GM21367 (cell line): Measurements from ENCODE around the gene IRX3.
"Not testable (repeated sequence)": the region's sequence is repeated elsewhere in the genome, so short reads cannot be mapped to it uniquely, and the experiment has no call there.

Experiments
- ATAC-seq: cut with Tn5 transposase; IDR thresholded peaks from one replicate; pipeline ENCODE4 v1.9.1; 2021; ENCODE audit not compliant: unreplicated experiment

Gene IRX3

DNA sequence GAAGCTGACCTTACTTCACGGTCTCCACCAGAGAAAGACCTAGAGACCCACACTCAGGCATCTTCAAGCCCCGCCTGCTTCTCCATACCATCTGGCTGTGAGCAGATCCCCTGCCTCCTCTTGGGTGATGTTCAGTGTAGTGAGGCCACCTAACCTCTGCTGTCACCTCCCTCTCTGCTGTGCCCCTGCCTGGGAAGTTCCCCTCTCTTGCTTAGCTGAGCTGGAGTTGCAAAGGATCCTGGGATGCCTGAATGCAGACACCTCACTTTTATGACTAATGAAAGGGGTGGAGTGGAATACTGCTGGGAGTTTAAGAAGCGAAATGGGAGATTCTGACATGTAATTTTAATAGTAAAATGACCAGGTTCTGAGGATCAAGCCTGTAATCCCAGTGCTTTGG is 5.8 kb downstream of the IRX3 start:
- no peak for ATAC-seq

GRCh38 chr16:54277845-54278703 is 8.5 kb downstream of the IRX3 start:
- no peak for ATAC-seq

- no peak for ATAC-seq
Observed at GRCh38 chr16:54275956-54276355, 10.6 kb downstream of the IRX3 start.

GRCh38 chr16:54273566-54273965 is 13.0 kb downstream of the IRX3 start:
- no peak for ATAC-seq

DNA sequence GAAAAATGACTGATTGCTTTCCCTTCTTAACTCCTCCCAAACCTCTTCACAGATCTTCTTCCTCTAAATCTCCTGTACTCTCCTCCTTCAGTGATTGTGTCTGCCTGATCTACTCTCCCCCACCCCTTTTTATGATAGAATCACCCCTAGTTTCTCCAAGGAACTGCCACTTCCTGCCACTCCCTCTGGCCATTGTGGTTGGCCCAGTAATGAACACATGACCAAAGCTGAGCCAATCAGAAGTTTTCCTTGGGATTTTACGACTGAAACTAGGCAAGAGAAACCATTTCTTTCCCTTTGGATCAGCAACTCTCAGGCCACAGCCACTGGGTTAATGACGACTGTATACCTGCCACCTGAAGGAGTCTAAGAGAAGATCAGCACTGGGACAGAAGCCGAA is 15.9 kb downstream of the IRX3 start:
- ATAC-seq: no peak

GRCh38 chr16:54269461-54269860 is 17.1 kb downstream of the IRX3 start:
- no peak for ATAC-seq

GRCh38 chr16:54268766-54269165 is 17.8 kb downstream of the IRX3 start:
- ATAC-seq: no peak

GRCh38 chr16:54268340-54268739 is 18.2 kb downstream of the IRX3 start:
- no peak for ATAC-seq

GRCh38 chr16:54266363-54266955 is 20.1 kb downstream of the IRX3 start:
- ATAC-seq: no peak

GRCh38 chr16:54265575-54266107 is 20.9 kb downstream of the IRX3 start:
- no peak for ATAC-seq

DNA sequence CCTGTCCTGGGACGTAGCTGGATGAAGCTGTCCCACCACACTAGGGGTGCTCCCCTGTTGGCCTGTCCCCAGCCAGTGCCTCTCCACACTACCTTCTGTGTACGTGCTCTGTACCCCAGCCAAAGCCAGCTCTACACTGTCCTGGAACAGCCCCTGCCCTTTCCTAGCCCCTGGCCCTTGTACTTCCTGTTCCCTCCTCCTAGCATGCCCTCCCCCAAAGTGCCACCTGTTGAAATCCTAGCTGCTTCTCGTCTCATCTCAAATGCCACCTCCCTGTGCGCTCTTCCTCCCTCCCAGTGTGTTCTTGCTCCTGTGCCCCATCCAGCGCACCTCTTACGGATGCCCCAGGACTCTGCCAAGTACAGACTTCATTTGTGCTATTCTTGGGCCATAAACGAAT is 33.5 kb downstream of the IRX3 start:
- ATAC-seq: no peak

DNA sequence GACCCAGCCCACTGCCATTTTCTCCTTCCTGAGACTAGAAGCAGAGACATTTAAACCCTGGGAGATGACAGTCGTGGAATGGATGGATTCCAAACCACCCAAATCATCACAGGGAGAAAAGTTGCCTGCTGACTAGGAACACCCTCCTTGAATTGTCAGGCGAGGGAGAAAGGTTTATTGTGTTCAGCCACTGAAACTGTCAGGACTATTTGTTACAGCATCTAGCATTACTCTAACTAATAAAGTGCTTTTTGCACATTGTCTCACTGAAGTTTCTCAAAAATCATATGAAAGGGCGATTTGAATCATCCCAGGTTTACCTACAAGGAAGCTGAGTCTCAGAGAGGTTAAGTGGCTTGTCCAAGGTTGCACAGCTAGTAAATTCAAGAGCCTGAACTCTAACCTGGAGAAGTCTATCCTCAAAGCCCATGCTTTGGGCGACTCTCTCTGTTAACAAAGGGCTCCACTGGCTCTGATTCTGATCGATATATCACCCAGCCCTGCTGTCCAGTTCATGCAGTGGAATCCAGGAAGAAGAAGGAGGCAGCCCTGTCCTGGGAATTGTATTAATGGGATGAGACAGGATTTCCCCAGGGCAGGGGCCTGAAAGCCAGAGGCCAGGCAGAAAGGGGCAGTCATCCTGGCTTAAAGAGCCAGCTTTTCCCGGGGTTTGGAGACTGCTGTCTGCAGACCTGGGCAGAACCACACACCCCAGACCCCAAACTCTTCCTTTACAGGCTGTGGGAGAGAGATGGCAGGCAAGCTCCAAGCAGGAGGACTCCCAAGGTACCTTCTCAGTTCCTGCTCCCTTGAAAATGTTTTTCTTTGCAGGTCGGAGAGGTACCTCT is 37.5 kb downstream of the IRX3 start:
- no peak for ATAC-seq

DNA sequence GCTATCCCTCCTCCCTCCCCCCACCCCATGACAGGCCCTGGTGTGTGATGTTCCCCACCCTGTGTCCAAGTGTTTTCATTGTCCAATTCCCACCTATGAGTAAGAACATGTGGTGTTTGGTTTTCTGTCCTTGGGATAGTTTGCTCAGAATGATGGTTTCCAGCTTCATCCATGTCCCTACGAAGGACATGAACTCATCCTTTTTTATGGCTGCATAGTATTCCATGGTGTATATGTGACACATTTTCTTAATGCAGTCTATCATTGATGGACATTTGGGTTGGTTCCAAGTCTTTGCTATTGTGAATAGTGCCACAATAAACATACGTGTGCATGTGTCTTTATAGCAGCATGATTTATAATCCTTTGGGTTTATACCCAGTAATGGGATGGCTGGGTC is 38.9 kb downstream of the IRX3 start:
- ATAC-seq: not testable (repeated sequence)

GRCh38 chr16:54246454-54246821 is 40.1 kb downstream of the IRX3 start:
- ATAC-seq: no peak

- ATAC-seq: no peak
Observed at GRCh38 chr16:54245788-54246453, 40.7 kb downstream of the IRX3 start.

DNA sequence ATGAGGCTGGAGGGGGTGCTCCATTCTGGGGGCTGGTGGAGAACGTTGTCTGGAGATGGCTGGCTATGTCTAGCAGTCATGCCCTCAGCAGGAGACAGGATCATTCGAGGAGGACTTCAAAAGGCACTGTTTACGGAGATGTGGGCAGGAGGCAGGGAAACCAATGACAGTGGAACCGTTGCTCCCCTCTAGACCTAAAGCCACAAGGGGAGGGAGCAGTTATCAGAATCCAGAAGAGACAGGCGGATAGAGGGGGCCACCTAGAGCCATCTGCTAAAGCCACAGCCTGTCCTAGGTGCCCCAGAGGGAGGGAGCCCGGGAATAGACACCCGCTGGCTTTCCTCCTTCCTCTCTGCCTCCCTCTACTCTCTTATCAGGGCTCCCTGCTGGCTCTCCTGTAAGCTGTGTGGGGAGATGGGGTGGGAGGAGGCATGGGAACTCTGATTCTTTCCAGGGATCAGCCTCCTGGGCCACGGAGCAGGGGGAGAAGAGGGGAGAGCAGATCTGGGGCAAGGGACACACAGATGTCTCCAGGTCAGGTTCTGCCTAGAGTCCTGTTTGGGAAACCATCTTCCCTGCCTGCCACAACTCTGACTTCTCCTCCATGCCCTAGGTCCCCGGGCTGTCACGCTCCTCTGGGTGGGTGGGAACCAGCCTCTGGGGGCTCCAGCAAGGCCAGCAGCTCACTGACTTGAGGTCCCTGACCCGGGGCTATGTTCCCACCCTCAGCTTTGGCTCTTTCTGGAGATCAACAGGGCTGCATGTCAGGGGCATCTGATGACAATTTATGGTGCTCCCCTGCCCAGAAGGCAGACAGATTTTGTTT is 42.3 kb downstream of the IRX3 start:
- no peak for ATAC-seq

- ATAC-seq: no peak
Observed at GRCh38 chr16:54243202-54243601, 43.4 kb downstream of the IRX3 start.

DNA sequence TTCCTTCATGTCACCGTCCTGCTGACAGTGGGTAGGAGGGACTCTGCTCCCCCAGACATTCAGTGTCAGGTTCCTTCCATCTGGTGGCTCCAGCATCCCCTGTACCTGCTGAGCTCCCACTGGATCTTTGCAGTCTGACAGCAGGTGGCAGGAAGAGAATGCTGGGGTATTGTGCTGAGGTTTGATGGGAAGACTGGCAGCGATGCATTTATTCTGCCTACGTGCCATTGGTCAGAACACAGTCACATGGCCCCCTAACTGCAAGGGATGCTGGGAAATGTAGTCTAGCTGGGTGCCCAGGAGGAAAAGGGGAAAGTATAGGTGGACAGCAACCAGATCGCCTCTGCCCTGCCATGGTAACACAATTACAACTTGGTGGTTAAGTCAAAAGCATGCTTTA is 44.4 kb downstream of the IRX3 start:
- no peak for ATAC-seq

- no peak for ATAC-seq
Observed at GRCh38 chr16:54241525-54241924, 45.1 kb downstream of the IRX3 start.
